GM18508 (cell line): Measurements from ENCODE around the gene ZNF649.
"Not testable (repeated sequence)": the region's sequence is repeated elsewhere in the genome, so short reads cannot be mapped to it uniquely, and the experiment has no call there.

Source experiments
- ATAC-seq: cut with Tn5 transposase; IDR thresholded peaks from one replicate; pipeline ENCODE4 v1.9.1; 2021; ENCODE audit warnings: moderate number of reproducible peaks; ENCODE audit not compliant: insufficient read depth, unreplicated experiment

The ZNF649 gene

DNA sequence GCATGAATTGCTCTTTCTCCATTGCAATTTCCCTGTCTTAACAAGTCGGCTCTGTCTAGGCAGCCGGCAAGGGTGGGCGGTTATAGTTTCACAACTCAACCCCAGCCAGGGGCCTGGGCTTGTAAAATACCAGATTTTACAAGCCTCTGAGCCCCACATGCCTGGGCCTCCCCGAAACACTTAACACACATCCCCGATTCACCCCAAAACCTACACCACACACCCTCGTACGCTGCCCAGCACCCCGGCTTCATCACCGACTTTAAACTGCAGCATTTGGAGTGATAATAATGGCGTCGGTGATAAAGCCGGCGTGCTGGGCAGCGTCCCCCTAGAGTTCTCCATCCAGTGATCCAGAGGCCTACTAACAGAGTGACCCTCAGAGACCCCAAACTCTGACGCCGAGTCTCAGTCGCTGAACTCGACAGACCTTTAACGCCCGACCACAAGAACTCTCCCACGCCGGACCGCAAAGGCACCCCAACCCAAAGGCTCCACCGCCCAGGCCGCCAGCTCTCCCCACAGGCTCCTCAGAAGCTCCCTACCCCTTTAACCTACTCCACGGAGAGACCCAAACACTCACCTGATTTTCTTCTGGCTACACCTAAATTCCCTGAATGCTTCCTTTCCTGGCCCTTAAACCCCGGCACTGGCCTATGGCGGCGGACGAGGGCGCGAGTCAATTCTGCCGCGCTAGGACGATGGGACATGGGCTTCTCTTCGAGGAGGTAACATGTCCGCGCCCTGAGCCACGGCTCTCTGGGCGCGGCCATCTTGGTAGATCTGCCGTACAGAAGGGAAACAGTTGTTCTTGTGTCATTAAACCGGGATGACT lies at the start of gene ZNF649:
Gene ZNF649, minus strand, starts transcription at position 687 of the 835 bp plus-strand sequence. CDS start 4,910 bp downstream, outside the sequence.
- ATAC-seq: no peak

DNA sequence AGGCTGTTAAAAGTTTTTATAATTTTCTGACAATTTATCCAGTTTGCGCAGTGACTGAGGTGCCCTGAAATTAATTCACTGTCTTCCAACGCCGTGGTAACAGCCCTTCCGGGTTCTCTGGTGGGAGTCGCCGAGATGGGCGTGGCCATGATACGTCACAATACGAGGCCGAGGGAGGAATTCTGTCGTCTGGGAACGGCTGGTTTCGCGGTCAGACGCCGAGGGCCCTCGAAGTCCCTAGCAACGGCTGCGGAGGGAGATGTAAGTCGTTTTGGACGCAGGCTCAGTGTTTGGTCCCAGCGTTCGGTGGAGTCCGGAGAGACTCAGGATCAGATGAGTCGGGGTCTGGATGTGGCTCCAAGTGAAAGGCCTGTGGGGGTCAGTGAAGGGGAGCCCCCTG lies 44.2 kb upstream of the ZNF649 start:
- no peak for ATAC-seq

- ATAC-seq: no peak
Observed at GRCh38 chr19:51946602-51947001, 41.8 kb upstream of the ZNF649 start.

- ATAC-seq: no peak
Observed at GRCh38 chr19:51944798-51945552, 40.2 kb upstream of the ZNF649 start.

GRCh38 chr19:51938936-51939335 lies 34.1 kb upstream of the ZNF649 start:
- ATAC-seq: no peak

DNA sequence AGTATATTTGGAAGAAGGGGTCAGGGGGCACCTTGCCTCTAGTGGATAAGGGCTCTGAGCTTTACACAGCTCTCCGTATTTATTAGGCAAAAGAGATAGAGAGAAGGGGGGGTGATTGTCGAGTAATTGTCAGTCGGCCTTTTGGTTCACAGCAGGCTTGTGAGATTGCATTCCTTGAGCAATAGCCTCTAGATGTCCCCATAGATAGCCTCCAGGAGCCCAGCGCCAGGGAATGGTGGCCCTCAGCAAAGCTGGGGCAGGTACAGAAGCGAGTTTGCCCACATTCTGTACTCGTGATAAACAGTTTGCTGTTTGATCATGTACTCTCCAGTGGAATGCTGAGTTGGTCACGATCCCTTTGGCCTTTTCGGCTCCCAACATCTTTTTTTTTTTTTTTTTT lies 27.1 kb upstream of the ZNF649 start:
- ATAC-seq: no peak

GRCh38 chr19:51927859-51928258 lies 23.0 kb upstream of the ZNF649 start:
- no peak for ATAC-seq

GRCh38 chr19:51926784-51927741 lies 22.2 kb upstream of the ZNF649 start, which contains the start of gene ZNF613:
Gene ZNF613 (plus strand): TSS chr19:51927472. CDS start chr19:51936221, 8,749 bp downstream.
- peak; percentile 66 for ATAC-seq

- no peak for ATAC-seq
Observed at GRCh38 chr19:51926426-51926783, 21.6 kb upstream of the ZNF649 start.

GRCh38 chr19:51921949-51922348 lies 17.1 kb upstream of the ZNF649 start:
- no peak for ATAC-seq

- no peak for ATAC-seq
Observed at GRCh38 chr19:51919606-51920005, 14.8 kb upstream of the ZNF649 start.

DNA sequence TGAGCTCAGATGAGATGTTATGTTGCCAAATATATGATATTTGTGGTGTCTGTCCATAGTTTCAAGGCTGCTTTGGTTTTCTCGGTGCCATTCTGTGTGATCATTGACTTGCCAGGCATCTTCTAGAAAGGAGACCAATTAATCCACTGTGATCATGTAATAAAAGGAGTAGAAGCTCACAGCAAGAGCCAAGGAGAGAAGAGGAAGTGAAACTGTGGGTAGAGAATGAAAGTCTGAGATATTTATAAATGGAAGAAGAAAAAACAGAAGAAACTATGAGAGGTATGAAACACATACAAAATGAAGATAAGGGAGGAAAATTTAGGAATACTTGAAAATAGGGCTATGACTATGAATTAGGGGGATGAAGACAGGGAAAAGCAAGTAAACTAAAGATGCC lies 11.3 kb upstream of the ZNF649 start:
- no peak for ATAC-seq

DNA sequence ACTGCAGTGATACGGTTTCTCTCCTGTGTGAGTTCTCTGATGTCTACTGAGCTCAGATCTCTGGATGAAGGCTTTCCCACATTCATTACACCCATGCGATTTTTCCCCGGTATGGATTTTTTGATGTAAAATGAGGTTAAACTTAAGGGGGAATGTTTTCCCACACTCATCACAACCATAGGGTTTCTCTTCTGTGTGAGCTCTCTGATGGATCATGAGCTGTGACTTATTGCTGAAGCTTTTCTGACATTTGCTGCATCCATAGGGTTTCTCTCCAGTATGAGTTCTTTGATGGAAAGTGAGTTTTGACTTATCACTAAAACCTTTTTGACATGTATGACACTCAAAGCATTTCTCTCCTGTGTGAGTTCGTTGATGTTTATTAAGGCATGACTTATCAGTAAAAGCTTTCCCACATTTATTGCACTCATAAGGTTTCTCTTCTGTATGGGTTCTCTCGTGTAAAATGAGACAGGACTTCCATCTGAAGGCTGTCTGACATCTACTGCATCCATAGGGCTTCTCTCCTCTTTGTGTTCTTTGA lies 10.6 kb upstream of the ZNF649 start:
- no peak for ATAC-seq

DNA sequence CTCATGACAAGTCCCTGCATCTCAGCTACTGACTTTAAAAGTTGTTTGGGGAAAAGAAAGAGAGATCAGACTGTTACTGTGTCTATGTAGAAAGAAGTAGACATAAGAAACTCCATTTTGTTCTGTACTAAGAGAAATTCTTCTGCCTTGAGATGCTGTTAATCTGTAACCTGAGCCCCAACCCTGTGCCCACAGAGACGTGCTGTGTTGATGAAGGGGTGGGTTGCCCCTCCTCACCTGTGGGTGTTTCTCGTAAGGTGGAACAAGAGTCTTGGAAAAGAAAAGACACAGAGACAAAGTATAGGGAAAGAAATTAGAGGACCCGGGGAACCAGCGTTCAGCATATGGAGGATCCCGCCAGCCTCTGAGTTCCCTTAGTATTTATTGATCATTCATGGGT lies 3.2 kb upstream of the ZNF649 start:
- ATAC-seq: not testable (repeated sequence)

- not testable (repeated sequence) for ATAC-seq
Observed at GRCh38 chr19:51906108-51906507, 1.3 kb upstream of the ZNF649 start.

GRCh38 chr19:51905639-51906038 lies 822 bp upstream of the ZNF649 start:
- ATAC-seq: not testable (repeated sequence)

DNA sequence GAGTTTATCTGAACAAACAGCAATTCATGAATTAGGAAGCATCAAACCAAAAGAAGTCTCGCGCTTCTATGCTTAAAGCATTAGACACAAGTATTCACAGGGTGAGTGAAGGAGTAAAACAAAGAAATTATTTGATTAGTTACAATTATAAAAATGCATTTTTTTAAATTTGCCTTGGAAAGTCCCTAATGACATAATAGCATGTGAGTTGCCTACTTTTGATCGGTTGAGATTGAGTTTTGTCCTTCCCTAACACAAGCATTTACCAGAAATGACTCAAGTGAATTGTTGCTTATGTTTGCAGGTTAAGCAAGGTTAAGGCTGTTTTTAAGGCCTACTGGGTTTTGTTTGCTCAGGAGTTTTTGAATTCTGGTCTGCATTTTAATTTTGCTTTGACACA lies 389 bp upstream of the ZNF649 start:
- no peak for ATAC-seq

- no peak for ATAC-seq
Observed at GRCh38 chr19:51903192-51903591, 1.6 kb downstream of the ZNF649 start.

GRCh38 chr19:51901860-51902259 lies 3.0 kb downstream of the ZNF649 start:
- no peak for ATAC-seq

- ATAC-seq: no peak
Observed at GRCh38 chr19:51891193-51891747, 13.5 kb downstream of the ZNF649 start.
